GM23338 (cell line): ENCODE results near the gene CNPY3.

Source experiments
- CREB1 ChIP-seq: fragments of 250-450 bp; sonication (Bioruptor Pico); IDR thresholded peaks from 2 replicates; pipeline ENCODE4 v1.5.0; 2020; ENCODE audit warnings: low read depth, mild to moderate bottlenecking, moderate library complexity
- EZH2 ChIP-seq: fragments of 200-600 bp; sonication (generic); IDR thresholded peaks from one replicate; pipeline ENCODE4 v1.8.0; 2017; ENCODE audit warnings: antibody characterized with exemption, mild to moderate bottlenecking, low read depth; ENCODE audit not compliant: unreplicated experiment
- EZH2phosphoT487 ChIP-seq: fragments of 200-600 bp; sonication (generic); IDR thresholded peaks from one replicate; pipeline ENCODE4 v1.8.1; 2018; ENCODE audit warnings: antibody characterized with exemption; ENCODE audit not compliant: unreplicated experiment
- JUNB ChIP-seq: IDR thresholded peaks from one replicate; pipeline ENCODE4 v1.6.1; 2016; ENCODE audit warnings: antibody characterized with exemption; ENCODE audit not compliant: unreplicated experiment
- POLR2AphosphoS5 ChIP-seq: IDR thresholded peaks from 2 replicates; pipeline ENCODE4 v1.6.1; 2016; ENCODE audit warnings: antibody characterized with exemption, low read depth
- STAT1 ChIP-seq: IDR thresholded peaks from one replicate; pipeline ENCODE4 v1.6.1; 2016; ENCODE audit warnings: antibody characterized with exemption; ENCODE audit not compliant: unreplicated experiment
- ZNF114 ChIP-seq: fragments of 250-450 bp; sonication (Bioruptor Pico); IDR thresholded peaks from 2 replicates; pipeline ENCODE4 v1.5.0; 2020; ENCODE audit warnings: mild to moderate bottlenecking, moderate library complexity
- TF ChIP-seq, protein P1 (sequence below), 2 experiments: fragments of 200-600 bp in 1 of 2; sonication (generic) in 1 of 2; conservative IDR thresholded peaks; 2 replicates each; pipeline versions ENCODE4 v1.5.1 to v1.6.1; 2016 to 2017; ENCODE audit warnings: antibody characterized with exemption in 2 of 2, low read depth in 2 of 2, mild to moderate bottlenecking in 2 of 2, moderate library complexity in 1 of 2
- TF ChIP-seq, protein P2 (sequence below): IDR thresholded peaks from one replicate; pipeline ENCODE4 v1.6.1; 2018; ENCODE audit warnings: antibody characterized with exemption; ENCODE audit not compliant: unreplicated experiment
- TF ChIP-seq, protein P3 (sequence below): IDR thresholded peaks from 2 replicates; pipeline ENCODE4 v1.6.1; 2016; ENCODE audit warnings: antibody characterized with exemption
- TF ChIP-seq, protein P4 (sequence below): fragments of 250-450 bp; sonication (Bioruptor Pico); IDR thresholded peaks from 2 replicates; pipeline ENCODE4 v1.5.0; 2020; ENCODE audit warnings: mild to moderate bottlenecking, moderate library complexity

DNA sequence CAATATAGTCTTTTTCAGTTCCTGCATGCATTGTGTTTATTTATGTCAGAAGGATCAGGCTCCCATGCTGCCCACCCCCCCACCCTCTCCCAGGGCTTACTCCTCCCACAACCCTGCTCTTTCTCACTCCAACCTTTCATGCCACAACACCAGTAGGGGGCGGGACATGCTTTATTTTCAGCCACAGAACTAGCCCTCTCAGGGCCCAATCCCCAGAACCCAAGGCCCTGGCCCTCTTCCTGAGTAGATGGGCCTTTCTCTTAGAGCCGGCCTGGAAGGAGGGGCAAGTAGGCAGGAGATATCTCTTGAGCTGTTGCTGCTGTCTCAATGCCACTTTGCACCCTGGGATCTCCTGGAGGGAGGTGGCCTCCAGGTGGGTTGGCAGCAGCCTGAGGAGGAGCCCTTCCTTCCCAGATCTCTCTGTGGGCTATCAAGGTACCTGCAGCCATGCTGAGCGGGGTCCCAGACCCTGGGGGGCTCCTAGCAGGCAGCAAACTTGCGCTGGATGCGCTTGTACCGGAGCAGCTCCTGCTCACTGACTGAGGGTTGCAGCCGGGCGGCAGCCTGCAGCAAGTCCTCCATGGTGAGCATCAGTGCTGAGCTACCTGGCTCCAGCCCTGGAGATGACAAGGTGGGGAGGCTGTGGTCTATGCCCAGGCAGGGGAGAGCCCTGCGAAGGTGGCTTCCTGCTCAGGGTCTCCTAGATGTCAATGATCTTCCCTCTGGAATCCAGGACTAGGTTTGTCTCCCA, 34.8 kb downstream of the CNPY3 start:
- TF ChIP-seq, protein P1, sequence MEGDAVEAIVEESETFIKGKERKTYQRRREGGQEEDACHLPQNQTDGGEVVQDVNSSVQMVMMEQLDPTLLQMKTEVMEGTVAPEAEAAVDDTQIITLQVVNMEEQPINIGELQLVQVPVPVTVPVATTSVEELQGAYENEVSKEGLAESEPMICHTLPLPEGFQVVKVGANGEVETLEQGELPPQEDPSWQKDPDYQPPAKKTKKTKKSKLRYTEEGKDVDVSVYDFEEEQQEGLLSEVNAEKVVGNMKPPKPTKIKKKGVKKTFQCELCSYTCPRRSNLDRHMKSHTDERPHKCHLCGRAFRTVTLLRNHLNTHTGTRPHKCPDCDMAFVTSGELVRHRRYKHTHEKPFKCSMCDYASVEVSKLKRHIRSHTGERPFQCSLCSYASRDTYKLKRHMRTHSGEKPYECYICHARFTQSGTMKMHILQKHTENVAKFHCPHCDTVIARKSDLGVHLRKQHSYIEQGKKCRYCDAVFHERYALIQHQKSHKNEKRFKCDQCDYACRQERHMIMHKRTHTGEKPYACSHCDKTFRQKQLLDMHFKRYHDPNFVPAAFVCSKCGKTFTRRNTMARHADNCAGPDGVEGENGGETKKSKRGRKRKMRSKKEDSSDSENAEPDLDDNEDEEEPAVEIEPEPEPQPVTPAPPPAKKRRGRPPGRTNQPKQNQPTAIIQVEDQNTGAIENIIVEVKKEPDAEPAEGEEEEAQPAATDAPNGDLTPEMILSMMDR (conservative IDR thresholded peaks at IDR 0.05; ENCODE audit: low read depth in 2 of 2) = peak; percentile 52 to 79
- TF ChIP-seq EZH2phosphoT487 (no peak), EZH2 (no peak), JUNB (no peak), POLR2AphosphoS5 (no peak), CREB1 (no peak), ZNF114 (no peak), STAT1 (no peak)
- TF ChIP-seq, protein P2, sequence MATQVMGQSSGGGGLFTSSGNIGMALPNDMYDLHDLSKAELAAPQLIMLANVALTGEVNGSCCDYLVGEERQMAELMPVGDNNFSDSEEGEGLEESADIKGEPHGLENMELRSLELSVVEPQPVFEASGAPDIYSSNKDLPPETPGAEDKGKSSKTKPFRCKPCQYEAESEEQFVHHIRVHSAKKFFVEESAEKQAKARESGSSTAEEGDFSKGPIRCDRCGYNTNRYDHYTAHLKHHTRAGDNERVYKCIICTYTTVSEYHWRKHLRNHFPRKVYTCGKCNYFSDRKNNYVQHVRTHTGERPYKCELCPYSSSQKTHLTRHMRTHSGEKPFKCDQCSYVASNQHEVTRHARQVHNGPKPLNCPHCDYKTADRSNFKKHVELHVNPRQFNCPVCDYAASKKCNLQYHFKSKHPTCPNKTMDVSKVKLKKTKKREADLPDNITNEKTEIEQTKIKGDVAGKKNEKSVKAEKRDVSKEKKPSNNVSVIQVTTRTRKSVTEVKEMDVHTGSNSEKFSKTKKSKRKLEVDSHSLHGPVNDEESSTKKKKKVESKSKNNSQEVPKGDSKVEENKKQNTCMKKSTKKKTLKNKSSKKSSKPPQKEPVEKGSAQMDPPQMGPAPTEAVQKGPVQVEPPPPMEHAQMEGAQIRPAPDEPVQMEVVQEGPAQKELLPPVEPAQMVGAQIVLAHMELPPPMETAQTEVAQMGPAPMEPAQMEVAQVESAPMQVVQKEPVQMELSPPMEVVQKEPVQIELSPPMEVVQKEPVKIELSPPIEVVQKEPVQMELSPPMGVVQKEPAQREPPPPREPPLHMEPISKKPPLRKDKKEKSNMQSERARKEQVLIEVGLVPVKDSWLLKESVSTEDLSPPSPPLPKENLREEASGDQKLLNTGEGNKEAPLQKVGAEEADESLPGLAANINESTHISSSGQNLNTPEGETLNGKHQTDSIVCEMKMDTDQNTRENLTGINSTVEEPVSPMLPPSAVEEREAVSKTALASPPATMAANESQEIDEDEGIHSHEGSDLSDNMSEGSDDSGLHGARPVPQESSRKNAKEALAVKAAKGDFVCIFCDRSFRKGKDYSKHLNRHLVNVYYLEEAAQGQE = no peak
- TF ChIP-seq, protein P3, sequence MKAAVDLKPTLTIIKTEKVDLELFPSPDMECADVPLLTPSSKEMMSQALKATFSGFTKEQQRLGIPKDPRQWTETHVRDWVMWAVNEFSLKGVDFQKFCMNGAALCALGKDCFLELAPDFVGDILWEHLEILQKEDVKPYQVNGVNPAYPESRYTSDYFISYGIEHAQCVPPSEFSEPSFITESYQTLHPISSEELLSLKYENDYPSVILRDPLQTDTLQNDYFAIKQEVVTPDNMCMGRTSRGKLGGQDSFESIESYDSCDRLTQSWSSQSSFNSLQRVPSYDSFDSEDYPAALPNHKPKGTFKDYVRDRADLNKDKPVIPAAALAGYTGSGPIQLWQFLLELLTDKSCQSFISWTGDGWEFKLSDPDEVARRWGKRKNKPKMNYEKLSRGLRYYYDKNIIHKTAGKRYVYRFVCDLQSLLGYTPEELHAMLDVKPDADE = no peak
- TF ChIP-seq, protein P4, sequence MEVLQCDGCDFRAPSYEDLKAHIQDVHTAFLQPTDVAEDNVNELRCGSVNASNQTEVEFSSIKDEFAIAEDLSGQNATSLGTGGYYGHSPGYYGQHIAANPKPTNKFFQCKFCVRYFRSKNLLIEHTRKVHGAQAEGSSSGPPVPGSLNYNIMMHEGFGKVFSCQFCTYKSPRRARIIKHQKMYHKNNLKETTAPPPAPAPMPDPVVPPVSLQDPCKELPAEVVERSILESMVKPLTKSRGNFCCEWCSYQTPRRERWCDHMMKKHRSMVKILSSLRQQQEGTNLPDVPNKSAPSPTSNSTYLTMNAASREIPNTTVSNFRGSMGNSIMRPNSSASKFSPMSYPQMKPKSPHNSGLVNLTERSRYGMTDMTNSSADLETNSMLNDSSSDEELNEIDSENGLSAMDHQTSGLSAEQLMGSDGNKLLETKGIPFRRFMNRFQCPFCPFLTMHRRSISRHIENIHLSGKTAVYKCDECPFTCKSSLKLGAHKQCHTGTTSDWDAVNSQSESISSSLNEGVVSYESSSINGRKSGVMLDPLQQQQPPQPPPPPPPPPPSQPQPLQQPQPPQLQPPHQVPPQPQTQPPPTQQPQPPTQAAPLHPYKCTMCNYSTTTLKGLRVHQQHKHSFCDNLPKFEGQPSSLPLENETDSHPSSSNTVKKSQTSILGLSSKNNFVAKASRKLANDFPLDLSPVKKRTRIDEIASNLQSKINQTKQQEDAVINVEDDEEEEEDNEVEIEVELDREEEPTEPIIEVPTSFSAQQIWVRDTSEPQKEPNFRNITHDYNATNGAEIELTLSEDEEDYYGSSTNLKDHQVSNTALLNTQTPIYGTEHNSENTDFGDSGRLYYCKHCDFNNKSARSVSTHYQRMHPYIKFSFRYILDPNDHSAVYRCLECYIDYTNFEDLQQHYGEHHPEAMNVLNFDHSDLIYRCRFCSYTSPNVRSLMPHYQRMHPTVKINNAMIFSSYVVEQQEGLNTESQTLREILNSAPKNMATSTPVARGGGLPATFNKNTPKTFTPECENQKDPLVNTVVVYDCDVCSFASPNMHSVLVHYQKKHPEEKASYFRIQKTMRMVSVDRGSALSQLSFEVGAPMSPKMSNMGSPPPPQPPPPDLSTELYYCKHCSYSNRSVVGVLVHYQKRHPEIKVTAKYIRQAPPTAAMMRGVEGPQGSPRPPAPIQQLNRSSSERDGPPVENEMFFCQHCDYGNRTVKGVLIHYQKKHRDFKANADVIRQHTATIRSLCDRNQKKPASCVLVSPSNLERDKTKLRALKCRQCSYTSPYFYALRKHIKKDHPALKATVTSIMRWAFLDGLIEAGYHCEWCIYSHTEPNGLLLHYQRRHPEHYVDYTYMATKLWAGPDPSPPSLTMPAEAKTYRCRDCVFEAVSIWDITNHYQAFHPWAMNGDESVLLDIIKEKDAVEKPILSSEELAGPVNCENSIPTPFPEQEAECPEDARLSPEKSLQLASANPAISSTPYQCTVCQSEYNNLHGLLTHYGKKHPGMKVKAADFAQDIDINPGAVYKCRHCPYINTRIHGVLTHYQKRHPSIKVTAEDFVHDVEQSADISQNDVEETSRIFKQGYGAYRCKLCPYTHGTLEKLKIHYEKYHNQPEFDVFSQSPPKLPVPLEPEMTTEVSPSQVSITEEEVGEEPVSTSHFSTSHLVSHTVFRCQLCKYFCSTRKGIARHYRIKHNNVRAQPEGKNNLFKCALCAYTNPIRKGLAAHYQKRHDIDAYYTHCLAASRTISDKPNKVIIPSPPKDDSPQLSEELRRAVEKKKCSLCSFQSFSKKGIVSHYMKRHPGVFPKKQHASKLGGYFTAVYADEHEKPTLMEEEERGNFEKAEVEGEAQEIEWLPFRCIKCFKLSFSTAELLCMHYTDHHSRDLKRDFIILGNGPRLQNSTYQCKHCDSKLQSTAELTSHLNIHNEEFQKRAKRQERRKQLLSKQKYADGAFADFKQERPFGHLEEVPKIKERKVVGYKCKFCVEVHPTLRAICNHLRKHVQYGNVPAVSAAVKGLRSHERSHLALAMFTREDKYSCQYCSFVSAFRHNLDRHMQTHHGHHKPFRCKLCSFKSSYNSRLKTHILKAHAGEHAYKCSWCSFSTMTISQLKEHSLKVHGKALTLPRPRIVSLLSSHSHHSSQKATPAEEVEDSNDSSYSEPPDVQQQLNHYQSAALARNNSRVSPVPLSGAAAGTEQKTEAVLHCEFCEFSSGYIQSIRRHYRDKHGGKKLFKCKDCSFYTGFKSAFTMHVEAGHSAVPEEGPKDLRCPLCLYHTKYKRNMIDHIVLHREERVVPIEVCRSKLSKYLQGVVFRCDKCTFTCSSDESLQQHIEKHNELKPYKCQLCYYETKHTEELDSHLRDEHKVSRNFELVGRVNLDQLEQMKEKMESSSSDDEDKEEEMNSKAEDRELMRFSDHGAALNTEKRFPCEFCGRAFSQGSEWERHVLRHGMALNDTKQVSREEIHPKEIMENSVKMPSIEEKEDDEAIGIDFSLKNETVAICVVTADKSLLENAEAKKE (CRISPR knock-in tag) = no peak
